ENCODE measurements around the gene STAG1.

STAG1 gene

DNA sequence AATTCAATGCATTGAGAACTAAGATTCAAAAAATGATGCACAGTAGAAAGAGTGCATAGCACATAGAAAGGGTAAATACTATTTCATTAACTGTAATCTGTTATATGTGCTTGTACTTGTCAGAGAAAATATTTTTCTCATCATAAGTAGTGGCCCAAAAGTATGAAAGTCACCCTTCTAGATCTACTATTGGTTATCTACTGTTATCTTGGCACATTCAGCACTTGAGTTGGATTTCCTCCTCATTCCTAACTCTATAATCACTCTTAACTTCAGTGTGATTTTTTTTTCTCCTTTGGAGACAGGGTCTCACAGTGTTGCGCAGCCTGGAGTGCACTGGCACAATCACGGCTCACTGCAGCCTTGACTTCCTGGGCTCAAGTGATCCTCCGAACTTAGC, 307.6 kb downstream of the STAG1 start:
- TF ChIP-seq CTCF (IDR thresholded peaks at IDR 0.05; ENCODE audit: unreplicated experiment in 3 of 3): no peak
- no peak overlapping the region for H3K4me3 Mint-ChIP-seq
- no peaks in the 10 kb centered on the region for H3K27me3 Mint-ChIP-seq (ENCODE audit: low read depth)
- peaks cover 57% of the 10 kb centered on the region for H3K36me3 Mint-ChIP-seq (ENCODE audit: low read depth)
- no peaks in the 10 kb centered on the region for H3K4me1 Mint-ChIP-seq
- H3K9me3 Mint-ChIP-seq: no peaks in the 10 kb centered on the region
- H3K27ac Mint-ChIP-seq: no peak overlapping the region

- Mint-ChIP-seq H3K4me3 (no peak overlapping the region), H3K27ac (no peak overlapping the region), H3K36me3 (ENCODE audit: low read depth) (peaks cover 40% of the 10 kb centered on the region), H3K27me3 (ENCODE audit: low read depth) (no peaks in the 10 kb centered on the region), H3K9me3 (no peaks in the 10 kb centered on the region), H3K4me1 (no peaks in the 10 kb centered on the region)
- TF ChIP-seq CTCF (IDR thresholded peaks at IDR 0.05; ENCODE audit: unreplicated experiment in 3 of 3): no peak
Measured at GRCh38 chr3:136437043-136437442, 315.1 kb downstream of the STAG1 start.

GRCh38 chr3:136434429-136434828, 317.7 kb downstream of the STAG1 start:
- Mint-ChIP-seq H3K27me3 (ENCODE audit: low read depth) (no peaks in the 10 kb centered on the region), H3K9me3 (no peaks in the 10 kb centered on the region), H3K27ac (no peak overlapping the region), H3K4me3 (no peak overlapping the region), H3K36me3 (ENCODE audit: low read depth) (peaks cover 41% of the 10 kb centered on the region), H3K4me1 (no peaks in the 10 kb centered on the region)
- no peak for TF ChIP-seq CTCF (IDR thresholded peaks at IDR 0.05; ENCODE audit: unreplicated experiment in 3 of 3)

GRCh38 chr3:136432685-136433084, 319.5 kb downstream of the STAG1 start:
- no peak for TF ChIP-seq CTCF (IDR thresholded peaks at IDR 0.05; ENCODE audit: unreplicated experiment in 3 of 3)
- H3K27ac Mint-ChIP-seq: no peak overlapping the region
- H3K4me3 Mint-ChIP-seq: no peak overlapping the region
- H3K4me1 Mint-ChIP-seq: no peaks in the 10 kb centered on the region
- H3K9me3 Mint-ChIP-seq: peaks cover 2% of the 10 kb centered on the region
- no peaks in the 10 kb centered on the region for H3K27me3 Mint-ChIP-seq (ENCODE audit: low read depth)
- peaks cover 52% of the 10 kb centered on the region for H3K36me3 Mint-ChIP-seq (ENCODE audit: low read depth)

DNA sequence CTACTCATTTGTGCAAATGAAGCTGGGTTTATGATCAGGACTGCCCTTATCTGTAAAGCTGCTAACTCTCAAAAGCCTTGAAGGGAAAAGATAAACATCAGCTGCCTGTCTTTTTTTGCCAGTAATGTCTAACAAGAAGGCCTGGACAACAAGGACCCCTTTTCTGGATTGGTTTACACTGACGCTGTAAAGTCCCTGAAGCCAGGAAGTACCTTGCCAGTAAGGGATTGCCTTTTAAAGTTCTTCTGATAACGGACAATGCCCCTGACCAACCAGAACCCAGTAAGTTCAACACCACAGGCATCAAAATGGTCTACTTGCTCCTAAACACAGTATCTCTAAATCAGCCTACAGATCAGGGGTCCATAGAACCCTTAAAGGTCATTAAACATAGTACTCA, 324.0 kb downstream of the STAG1 start:
- no peak for TF ChIP-seq CTCF (IDR thresholded peaks at IDR 0.05; ENCODE audit: unreplicated experiment in 3 of 3)
- Mint-ChIP-seq H3K4me3 (no peak overlapping the region), H3K27ac (no peak overlapping the region), H3K27me3 (ENCODE audit: low read depth) (no peaks in the 10 kb centered on the region), H3K4me1 (no peaks in the 10 kb centered on the region), H3K36me3 (ENCODE audit: low read depth) (peaks cover 59% of the 10 kb centered on the region), H3K9me3 (peaks cover 2% of the 10 kb centered on the region)

DNA sequence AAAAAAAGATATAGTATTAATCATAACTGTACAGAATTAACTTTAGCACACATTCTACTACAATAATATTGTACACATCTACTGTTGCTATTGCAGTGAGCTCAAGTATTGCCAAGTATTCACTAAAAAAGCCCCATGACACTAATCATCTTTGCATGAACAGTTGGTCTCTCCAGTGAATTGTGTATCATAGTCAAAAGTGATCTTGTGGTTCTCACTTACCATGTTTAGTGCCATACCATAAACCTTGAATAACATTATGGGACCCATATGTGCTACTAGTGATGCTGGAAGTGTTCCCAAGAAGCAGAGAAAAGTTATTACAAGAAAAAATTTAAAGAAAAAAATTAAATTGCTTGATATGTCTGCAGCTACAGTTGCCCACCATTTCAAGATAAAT, 324.9 kb downstream of the STAG1 start:
- Mint-ChIP-seq H3K27ac (no peak overlapping the region), H3K27me3 (ENCODE audit: low read depth) (no peaks in the 10 kb centered on the region), H3K4me1 (no peaks in the 10 kb centered on the region), H3K36me3 (ENCODE audit: low read depth) (peaks cover 56% of the 10 kb centered on the region), H3K4me3 (no peak overlapping the region), H3K9me3 (peaks cover 2% of the 10 kb centered on the region)
- TF ChIP-seq CTCF (IDR thresholded peaks at IDR 0.05; ENCODE audit: unreplicated experiment in 3 of 3): no peak
